ENCODE measurements around the gene HS6ST1. TPM values are rescaled to one million over a fixed set of nuclear protein-coding genes. Genes with fewer than 3 reads are reported as not detected.

HS6ST1 gene
- total RNA-seq, 4 donors from 2014 or later = 44.6 to 63.3 (median 53.5) TPM

GRCh38 chr2:128272601-128273468 is 45.8 kb downstream of the HS6ST1 start:
- H3K4me1 ChIP-seq = no peaks in the 10 kb centered on the region
- peaks cover 0 to 7% of the 10 kb centered on the region in 2 donors for H3K36me3 ChIP-seq
- H3K9me3 ChIP-seq = no peaks in the 10 kb centered on the region
- in situ Hi-C loops (cut with MboI; ENCODE audit: low sequenced_read_pairs in 4 of 4) (no loop called here), intact Hi-C loops (cut with DNase I; ENCODE audit: low total_unique reads) (no loop called here)
- no peak overlapping the region for H3K27ac ChIP-seq
- H3K27me3 ChIP-seq = no peaks in the 10 kb centered on the region
- ATAC-seq (no peak), DNase-seq (no peak)
- no peak overlapping the region for H3K4me3 ChIP-seq
- TF ChIP-seq POLR2A (IDR thresholded peaks at IDR 0.05) = no peak
- TF ChIP-seq CTCF (IDR thresholded peaks at IDR 0.05 in 4 of 5, conservative IDR thresholded peaks at IDR 0.05 in 1 of 5) = no peak

GRCh38 chr2:128271911-128272600 is 46.6 kb downstream of the HS6ST1 start:
- intact Hi-C loops (cut with DNase I; ENCODE audit: low total_unique reads) (no loop called here), in situ Hi-C loops (cut with MboI; ENCODE audit: low sequenced_read_pairs in 4 of 4) (no loop called here)
- no peaks in the 10 kb centered on the region for H3K9me3 ChIP-seq
- DNase-seq (no peak), ATAC-seq (no peak)
- H3K27me3 ChIP-seq = no peaks in the 10 kb centered on the region
- H3K27ac ChIP-seq = no peak overlapping the region
- H3K36me3 ChIP-seq = peaks cover 0 to 7% of the 10 kb centered on the region in 2 donors
- H3K4me3 ChIP-seq = no peak overlapping the region
- TF ChIP-seq CTCF (IDR thresholded peaks at IDR 0.05 in 4 of 5, conservative IDR thresholded peaks at IDR 0.05 in 1 of 5) = no peak
- no peak for TF ChIP-seq POLR2A (IDR thresholded peaks at IDR 0.05)
- no peaks in the 10 kb centered on the region for H3K4me1 ChIP-seq

- ATAC-seq = no peak
Measured at GRCh38 chr2:128271597-128271910, 47.1 kb downstream of the HS6ST1 start.

More at GRCh38 chr2:128271597-128271910, 47.1 kb downstream of the HS6ST1 start:
- no peaks in the 10 kb centered on the region for H3K4me1 ChIP-seq
- peaks cover 0 to 7% of the 10 kb centered on the region in 2 donors for H3K36me3 ChIP-seq
- TF ChIP-seq CTCF (IDR thresholded peaks at IDR 0.05 in 4 of 5, conservative IDR thresholded peaks at IDR 0.05 in 1 of 5) (no peak), POLR2A (IDR thresholded peaks at IDR 0.05) (no peak)
- H3K4me3 ChIP-seq = no peak overlapping the region
- H3K27me3 ChIP-seq = no peaks in the 10 kb centered on the region
- H3K9me3 ChIP-seq = no peaks in the 10 kb centered on the region
- intact Hi-C loops (cut with DNase I; ENCODE audit: low total_unique reads) (no loop called here), in situ Hi-C loops (cut with MboI; ENCODE audit: low sequenced_read_pairs in 4 of 4) (no loop called here)
- DNase-seq = no peak
- H3K27ac ChIP-seq = no peak overlapping the region
